WI38 (cell line): ENCODE measurements around the gene PGS1.

Experiments
- H3K4me3 ChIP-seq: 2 replicates; pipeline ENCODE4 v1.5.1; 2011; ENCODE audit warnings: low read depth, mild to moderate bottlenecking, control low read depth, low read length
- CTCF ChIP-seq: IDR thresholded peaks from 2 replicates; pipeline ENCODE4 v1.5.1; 2012; ENCODE audit warnings: low read depth, mild to moderate bottlenecking, control low read depth, low read length

The PGS1 gene

GRCh38 chr17:78406920-78407319 is 28.5 kb downstream of the PGS1 start:
- TF ChIP-seq CTCF = no peak

GRCh38 chr17:78407387-78408000 is 29.0 kb downstream of the PGS1 start:
- H3K4me3 ChIP-seq = no peak overlapping the region
- TF ChIP-seq CTCF = no peak

More at GRCh38 chr17:78406920-78407319, 28.5 kb downstream of the PGS1 start:
- H3K4me3 ChIP-seq = no peak overlapping the region

- no peak for TF ChIP-seq CTCF
- no peak overlapping the region for H3K4me3 ChIP-seq
Measured at GRCh38 chr17:78408476-78409050, 30.1 kb downstream of the PGS1 start.

- H3K4me3 ChIP-seq = no peak overlapping the region
- TF ChIP-seq CTCF = no peak
Measured at GRCh38 chr17:78409191-78409928, 30.9 kb downstream of the PGS1 start.

- TF ChIP-seq CTCF = no peak
- no peak overlapping the region for H3K4me3 ChIP-seq
Measured at GRCh38 chr17:78411241-78411857, 32.9 kb downstream of the PGS1 start.

- H3K4me3 ChIP-seq = no peak overlapping the region
- TF ChIP-seq CTCF = peak; percentile 36
Measured at GRCh38 chr17:78412403-78412802, 34.0 kb downstream of the PGS1 start.
